ENCODE data around the gene SLC66A3.
A peak's percentile ranks its signal among the peaks of the same experiment; 100 is the strongest.
"Not testable (repeated sequence)": the region's sequence is repeated elsewhere in the genome, so short reads cannot be mapped to it uniquely, and the experiment has no call there.

The SLC66A3 gene

DNA sequence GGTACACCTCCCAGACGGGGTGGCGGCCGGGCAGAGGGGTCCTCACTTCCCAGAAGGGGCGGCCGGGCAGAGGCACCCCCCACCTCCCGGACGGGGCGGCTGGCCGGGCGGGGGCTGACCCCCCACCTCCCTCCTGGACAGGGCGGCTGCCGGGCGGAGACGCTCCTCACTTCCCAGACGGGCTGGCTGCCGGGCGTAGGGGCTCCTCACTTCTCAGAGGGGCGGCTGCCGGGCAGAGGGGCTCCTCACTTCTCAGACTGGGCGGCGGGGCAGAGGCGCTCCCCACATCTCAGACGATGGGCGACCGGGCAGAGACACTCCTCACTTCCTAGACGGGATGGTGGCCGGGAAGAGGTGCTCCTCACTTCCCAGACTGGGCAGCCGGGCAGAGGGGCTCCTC lies 9.8 kb downstream of the SLC66A3 start:
- DNase-seq = not testable (repeated sequence)

- DNase-seq = no peak
Measured at GRCh38 chr2:11166476-11166875, 11.2 kb downstream of the SLC66A3 start.

DNA sequence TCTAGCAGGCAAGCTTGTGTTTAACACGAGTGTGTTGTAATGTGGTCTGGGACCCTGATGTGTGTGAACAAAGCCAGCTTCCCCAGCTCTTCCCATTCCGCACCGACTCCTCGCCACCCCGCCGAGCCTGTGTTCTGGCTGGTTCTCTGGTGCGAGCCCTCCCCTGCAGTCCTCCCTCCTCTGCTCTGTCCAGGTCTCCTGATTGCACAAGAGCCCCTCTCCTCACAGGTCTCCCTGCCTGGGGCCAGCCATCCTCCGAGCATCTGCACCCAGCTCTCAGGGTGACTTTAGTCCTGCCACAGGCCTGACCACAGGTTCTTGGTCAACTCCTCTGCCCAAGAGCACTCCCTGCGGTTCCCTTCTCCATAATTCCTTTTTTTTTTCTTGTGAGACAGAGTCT lies 13.2 kb downstream of the SLC66A3 start:
- no peak for DNase-seq

GRCh38 chr2:11169333-11169732 lies 14.1 kb downstream of the SLC66A3 start:
- peak; percentile 18 for DNase-seq

DNA sequence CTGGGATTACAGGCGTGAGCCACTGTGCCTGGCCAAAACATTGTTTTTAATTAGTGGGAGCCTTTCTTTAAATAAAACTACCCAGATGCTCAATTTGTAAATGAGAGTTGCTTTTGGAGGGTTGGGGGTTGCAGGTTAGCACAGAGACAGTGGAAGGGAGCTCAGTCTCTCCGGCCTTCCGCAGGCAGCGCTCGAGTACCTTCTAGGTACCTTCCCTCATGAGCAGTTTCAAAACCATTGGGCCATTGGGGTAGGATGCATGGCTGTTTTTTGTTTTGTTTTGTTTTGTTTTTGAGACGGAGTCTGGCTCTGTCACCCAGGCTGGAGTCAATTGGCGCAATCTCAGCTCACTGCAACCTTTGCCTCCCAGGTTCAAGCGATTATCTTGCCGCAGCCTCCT lies 19.0 kb downstream of the SLC66A3 start:
- DNase-seq = no peak

- DNase-seq = no peak
Measured at GRCh38 chr2:11175293-11175795, 20.1 kb downstream of the SLC66A3 start.

DNA sequence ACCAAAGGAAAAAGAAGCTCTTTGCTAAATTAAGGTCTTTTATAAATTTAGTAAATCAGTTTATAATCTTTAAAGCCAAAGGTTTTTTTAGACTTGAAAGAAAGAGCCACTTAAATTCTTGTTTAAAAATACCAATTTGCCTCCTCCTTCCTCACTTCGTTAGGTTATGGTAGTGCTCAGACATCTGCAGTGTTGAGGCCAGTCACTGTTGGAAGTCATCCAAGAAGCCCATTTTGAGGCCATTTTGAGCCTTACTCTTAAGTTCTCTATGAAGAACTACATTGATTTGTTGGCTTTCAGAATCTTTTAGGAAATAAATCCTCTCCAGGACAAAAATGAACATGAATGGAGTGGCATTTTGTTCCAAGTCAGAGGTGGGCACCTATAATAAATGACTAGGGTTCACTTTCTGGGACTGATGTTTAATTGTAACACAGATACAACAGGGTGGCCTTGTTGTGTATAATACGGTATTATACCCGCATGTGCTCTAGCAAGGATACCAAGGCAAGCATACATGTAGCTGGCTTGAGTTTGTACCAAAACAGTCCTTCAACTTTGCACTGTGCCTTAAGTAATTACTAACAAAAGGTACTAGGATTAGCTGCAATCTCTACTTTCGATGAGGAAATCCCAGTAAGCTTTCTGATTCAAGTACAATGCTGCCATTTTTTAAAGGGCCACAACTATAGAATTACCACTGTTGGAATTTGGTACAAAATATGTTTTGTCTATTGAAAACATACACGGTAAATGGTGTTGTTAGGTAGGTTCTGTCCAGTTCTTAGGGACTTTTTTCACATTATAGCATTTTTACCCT lies 22.8 kb downstream of the SLC66A3 start:
- no peak for DNase-seq

DNA sequence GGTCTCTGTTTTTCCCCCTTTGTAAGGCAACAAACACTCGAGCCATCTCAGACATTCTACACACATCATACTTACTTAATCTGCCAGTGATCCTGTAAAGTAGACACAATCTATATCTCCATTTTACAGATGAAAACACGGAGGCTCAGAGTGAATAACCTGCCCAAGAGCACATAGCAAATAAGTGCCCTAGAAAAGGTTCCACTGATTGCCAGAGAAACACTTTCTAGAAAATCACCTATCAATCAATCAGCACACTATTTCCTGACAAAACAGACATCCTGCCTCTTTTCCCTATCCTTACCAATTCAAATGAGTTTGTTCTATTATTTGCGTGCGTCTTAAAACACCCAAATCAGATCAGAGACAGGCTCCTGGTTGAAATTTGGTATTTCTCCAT lies 23.9 kb downstream of the SLC66A3 start:
- DNase-seq = no peak

DNA sequence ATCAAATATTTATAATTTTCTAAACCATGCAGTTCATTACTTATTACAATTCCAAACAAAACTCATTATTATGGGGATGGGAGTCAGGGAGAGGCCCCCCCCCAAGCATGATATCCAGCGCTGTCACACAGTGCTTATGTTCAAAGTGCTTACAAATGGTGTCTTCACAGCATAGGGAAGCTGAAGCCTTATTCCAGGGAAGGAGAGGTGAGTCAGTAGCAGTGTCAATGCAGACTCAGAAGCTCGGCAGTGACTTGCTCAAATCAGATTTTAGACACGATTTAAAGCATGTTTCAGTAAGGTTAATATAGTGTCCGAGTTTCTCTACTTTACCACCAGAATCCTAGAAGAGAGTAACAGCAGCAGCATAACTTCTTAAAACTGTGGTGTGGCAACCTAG lies 24.6 kb downstream of the SLC66A3 start:
- DNase-seq = no peak

DNA sequence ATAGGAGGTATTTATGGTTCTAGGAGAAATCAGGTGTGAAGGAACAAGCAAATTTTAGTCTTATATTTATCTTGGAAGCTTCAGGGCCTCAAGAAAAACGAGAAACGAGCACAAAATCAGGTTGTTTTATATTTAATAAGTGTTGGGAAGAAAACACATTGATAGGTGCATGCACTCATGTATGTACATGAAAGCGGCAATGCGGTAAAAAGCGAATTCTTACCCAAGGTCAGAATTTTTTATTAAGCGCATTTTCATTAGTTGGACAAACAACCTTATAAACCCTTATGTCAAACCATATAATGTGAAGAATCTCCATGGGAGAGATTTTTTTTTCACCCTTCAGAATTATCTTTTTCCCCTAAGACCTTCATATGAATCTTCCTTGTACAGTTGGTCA lies 25.4 kb downstream of the SLC66A3 start:
- no peak for DNase-seq

- no peak for DNase-seq
Measured at GRCh38 chr2:11182951-11183350, 27.7 kb downstream of the SLC66A3 start.

DNA sequence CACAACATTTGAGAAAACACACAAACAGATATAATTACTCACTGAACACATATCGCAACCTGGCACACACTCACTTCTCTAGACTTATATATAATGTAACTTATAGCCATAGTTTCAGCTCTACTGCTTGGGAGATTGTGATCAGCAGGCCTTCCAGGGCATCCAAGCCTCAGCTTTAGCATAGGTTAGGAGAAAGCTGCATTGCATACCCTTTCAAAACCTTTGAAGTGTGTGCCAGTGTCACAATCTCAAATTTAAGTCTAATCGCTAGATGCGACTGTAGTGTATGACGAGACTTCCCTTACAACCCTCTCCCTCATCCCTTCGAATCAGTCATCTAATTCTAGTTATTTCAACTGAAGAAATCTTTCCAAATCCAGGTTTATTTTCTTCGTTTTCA lies 30.9 kb downstream of the SLC66A3 start:
- no peak for DNase-seq

- DNase-seq = no peak
Measured at GRCh38 chr2:11187083-11187619, 31.9 kb downstream of the SLC66A3 start.

GRCh38 chr2:11187731-11188130 lies 32.5 kb downstream of the SLC66A3 start:
- DNase-seq = no peak

GRCh38 chr2:11196246-11196645 lies 41.0 kb downstream of the SLC66A3 start:
- DNase-seq = no peak

DNA sequence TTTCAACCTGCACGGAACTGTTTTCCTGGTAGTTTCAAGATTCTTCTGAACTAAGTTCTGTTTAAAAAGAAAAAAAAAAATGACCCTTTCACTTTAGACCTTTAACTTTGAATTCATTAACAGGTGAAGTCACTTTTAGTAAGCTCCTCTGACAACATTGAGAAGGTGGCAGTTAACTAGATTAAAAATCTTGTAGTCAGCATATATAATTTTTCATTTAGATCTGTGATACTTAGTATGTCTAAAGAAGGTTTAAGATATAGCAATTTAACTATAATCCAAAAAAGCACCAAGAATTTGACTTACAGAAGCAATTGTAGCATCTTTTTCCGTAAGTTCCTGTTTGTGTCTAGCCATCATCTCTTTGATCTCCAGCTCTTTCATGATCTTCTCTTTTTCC lies 45.4 kb downstream of the SLC66A3 start:
- DNase-seq = no peak

DNA sequence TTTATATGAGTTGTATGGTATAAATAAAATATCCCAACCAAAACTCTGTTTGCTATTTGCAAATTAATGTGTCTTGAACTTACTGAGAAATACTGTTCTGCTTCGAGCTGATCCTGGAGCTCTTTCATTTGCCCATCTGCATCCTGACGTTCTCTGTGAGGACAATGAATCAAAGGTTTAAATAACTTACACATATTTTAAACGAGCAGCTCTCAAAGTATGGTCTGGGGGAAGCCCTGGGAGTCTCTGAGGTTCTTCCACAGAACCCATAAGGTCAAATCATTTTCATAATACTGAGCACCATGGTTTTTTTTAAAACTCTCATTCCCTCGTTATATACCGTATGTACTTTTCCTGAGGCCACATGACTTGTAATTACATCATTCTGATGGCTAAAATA lies 46.7 kb downstream of the SLC66A3 start:
- no peak for DNase-seq

- DNase-seq = no peak
Measured at GRCh38 chr2:11203480-11203879, 48.2 kb downstream of the SLC66A3 start.

GRCh38 chr2:11208083-11208482 lies 52.8 kb downstream of the SLC66A3 start:
- no peak for DNase-seq

- no peak for DNase-seq
Measured at GRCh38 chr2:11212645-11213044, 57.4 kb downstream of the SLC66A3 start.

- no peak for DNase-seq
Measured at GRCh38 chr2:11213090-11213638, 57.9 kb downstream of the SLC66A3 start.

DNA sequence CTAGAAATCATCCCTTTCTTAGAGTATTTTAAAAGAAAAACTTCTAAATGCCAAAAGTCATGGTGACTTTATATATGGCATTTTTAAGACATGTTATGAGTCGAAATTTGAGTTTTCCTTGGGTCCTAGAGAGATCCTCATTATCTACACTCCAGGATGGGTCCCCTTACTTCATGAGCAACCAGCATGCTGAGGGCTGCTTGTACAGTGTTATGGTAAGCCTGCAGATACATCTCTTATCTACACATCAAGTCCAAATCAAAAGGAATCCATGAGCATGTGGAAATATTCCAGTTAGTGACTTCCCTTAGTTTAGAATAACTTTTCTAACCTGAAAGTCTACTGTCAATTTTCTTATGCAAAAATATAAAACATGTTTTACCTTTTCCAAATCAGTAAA lies 58.7 kb downstream of the SLC66A3 start:
- no peak for DNase-seq

- DNase-seq = no peak
Measured at GRCh38 chr2:11214770-11215169, 59.5 kb downstream of the SLC66A3 start.

GRCh38 chr2:11215407-11215806 lies 60.1 kb downstream of the SLC66A3 start:
- DNase-seq = no peak
